NCI-H2107 (cell line): ENCODE results near the gene PDE6A.
"Not testable (repeated sequence)": the region's sequence is repeated elsewhere in the genome, so short reads cannot be mapped to it uniquely, and the experiment has no call there.

Experiments
- DNase-seq: peaks from one replicate; lab custom pipeline; 2025; lab: John Stamatoyannopoulos, UW

The PDE6A gene

DNA sequence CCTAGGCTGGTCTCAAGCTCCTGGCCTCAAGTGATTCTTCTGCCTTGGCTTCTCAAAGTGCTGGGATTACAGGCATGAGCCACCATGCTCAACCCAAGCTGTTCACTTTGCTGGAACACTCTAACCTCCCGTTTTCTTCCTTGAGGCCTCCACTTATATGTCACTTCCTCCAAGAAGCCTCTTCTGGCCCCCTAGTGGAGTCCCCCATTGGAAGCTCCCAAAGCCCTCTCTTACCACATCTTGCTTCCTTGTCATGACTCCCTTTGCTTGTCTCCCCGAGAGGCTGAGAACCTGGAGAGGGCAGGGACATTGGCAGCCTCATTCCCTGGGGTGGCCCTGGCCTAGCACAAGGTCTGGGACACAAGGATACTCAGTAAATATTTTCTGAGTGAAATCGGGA lies 80.8 kb downstream of the PDE6A start:
- no peak for DNase-seq

DNA sequence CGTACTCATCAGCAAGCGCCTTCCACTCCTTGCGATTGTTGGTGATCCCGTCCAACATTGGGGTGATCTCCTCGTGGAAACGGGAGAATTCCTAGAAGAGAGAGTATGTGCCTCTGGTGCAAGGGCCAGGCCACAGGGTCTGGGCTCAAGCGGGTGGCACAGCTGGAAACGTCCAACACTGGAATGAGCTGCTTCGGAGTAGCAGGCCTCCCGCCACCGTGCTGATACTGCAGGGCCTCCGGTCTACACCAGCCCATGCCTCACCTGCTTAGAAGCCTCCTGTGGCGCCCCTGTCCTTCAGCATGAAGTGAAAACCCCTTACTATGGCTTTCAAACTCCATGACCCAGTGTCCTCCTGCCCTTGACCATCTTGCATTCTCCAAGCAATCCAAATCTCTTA lies 81.4 kb downstream of the PDE6A start:
- no peak for DNase-seq

DNA sequence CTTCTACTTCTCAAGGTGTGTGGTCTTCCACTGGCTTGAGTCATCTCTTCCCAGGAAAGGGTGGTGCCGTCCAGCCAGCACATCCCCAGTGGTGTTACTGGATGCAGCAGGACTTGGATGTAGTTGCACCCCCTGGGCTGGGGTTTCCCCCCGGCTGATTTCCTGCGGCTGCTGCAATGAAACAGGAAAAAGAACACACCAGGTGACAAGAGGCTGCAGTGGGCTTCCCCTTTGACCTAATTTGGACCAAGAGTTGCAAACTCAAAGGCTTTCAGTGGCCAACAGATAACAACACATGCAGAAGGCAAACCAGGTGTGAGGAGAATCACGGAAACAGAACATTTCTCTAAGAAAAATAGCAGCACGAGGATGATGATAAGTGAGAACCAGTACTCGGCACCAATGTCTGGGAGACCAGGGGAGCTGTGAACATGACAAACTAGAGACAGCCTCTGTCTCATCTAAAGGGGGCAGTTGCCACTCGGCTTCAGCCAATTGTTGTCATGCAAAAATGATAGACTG lies 83.7 kb downstream of the PDE6A start:
- DNase-seq: no peak

DNA sequence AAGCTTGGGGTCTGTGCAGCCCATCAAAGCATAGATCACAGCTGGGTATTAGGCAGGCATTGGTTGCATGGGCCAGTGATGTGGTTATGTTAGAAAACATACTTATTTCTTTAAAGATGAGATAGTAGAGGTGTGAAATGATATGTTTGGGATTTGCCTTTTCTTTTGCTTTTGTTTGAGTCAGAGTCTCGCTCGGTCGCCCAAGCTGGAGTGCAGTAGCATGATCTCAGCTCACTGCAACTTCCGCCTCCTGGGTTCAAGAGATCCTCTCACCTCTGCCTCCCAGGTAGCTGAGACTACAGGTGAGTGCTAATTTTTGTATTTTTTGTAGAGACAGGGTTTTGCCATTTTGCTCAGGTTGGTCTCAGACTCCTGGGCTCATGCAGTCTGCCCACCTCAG lies 84.8 kb downstream of the PDE6A start:
- DNase-seq: no peak

DNA sequence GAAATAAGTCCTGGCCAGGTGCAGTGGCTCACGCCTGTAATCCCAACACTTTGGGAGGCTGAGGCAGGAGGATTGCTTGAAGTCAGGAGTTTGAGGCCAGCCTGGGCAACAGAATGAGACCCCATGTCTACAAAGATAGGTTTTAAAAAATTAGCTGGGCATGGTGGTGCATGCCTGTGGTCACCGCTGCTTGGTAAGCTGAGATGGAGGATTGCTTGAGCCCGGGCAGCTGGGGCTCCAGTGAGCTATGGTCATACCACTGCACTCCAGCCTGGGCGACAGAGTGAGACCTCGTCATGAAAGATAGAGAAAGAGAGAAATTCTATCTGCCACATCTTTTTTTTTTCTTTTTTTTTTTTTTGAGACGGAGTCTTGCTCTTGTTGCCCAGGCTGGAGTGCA lies 86.1 kb downstream of the PDE6A start:
- DNase-seq: not testable (repeated sequence)

DNA sequence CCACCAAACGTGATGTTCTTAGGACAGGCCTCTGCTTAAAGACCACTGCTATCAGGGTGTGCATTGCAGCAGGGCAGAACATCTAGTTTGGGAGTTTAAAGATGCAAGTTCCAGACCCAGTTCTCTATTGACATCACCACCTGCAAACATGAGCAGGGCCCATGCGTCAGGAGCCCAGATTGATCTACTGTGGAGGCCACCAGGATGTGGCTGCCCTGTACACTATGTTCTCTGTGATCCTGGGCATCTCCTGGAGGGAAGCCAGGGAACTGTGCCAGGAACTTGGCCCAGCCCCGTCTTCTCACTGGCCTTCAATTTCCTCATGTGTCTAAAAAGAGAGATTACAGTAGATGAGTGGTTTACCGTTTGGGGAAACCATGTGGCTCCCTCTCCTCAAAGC lies 87.1 kb downstream of the PDE6A start:
- no peak for DNase-seq

DNA sequence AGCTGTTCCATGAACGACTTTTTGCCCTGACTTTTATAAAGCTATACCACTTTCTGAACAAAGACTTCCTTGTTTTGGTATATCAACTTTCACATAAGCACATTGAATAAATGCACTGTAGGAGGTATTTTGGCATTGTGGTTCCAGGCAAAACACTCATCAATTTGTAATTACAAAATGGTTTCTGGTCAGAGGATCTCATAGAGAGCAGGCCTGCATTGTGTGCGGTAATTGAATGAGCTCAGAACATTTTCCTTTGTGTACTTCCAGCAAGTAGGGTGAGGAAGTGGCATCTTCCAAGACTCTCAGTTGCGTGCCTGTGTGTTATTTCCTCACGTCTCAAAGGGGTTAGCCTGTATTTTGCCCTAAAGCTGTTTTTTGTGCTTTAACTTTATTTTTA lies 89.2 kb downstream of the PDE6A start:
- DNase-seq: peak; percentile 9

DNA sequence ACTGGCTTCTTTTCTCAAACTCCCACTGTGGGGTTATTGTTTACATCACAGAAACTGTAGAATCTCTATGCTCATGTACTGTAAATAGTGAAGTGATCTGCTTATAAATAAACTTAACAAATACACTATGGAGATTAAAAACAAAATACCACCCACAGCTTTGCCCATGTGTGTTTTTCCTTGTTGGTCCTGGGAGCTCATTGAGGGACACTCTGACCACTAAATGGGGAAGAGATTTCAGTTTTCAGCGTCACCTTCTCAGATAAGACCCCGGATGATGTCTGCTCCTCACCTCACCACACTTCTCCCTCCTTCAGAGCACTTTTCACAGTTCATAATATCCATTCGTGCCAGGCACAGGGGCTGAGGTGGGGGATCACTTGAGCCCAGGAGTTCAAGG lies 89.7 kb downstream of the PDE6A start:
- DNase-seq: no peak

DNA sequence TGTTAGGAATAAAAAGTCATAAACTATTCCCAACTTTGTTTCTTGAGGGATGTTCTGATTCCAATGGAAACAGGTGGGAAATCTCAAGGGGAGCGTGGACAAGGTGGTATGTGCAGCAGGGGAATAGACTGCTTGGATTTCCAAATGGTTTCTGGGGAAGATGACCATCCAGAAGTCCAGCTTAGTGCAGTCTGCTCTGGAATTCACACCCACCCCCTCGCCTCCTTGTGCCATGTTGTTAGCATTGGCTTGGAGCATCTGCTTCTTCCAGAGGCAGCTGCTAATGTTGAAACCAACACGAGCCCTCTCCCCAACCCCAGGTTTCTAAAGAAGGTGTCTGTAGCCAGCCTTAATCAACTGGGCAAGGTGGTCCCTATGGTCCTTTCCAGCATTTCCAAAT lies 90.9 kb downstream of the PDE6A start:
- DNase-seq: no peak

DNA sequence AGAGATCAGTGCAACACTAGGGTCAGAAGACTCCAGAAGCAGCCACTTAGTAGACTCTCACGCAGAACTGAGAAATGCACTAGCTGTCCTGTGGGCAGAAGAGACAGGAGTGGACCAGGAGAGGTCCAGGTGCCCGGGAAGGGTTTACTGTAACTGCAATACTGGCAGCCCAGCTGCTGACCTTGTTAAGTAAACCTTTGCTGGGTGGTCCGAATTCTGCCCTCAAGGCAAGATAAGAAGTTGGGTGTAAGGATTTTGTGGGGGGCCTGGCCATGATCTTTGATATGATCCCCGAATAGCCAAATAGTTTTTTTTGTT lies 91.3 kb downstream of the PDE6A start:
- no peak for DNase-seq

DNA sequence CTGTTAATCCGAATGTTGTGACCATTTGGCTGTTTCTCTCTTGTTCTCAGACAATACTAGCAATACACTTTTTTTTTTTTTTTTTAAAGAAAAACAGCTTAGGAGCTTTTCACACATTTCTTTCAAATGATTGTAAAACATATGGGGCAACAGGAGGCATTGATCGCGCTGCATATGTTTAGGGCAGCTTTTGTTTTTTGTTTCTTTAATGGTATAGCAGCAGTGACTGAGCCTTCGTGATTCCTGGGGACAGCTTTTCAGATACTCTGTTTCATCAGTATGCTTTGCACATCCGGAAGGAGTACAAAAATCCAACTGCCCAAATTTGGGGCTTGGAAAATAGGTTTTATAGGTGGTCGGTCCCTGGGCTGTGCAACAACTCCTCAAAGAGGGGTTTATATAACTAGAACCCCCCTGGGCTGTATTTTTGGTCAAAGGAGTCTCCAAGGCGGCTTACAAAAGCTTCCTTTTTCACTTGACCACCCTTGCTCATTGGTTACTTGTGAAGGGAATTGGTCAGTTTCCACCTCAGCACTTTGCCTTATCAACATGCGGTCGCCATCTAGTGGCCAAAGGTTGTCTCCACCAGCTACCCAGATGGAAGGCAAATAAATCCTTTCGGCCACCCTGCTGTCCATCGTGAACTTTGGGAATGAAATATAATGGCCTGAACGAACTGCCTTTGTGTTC lies 91.8 kb downstream of the PDE6A start:
- DNase-seq: no peak

DNA sequence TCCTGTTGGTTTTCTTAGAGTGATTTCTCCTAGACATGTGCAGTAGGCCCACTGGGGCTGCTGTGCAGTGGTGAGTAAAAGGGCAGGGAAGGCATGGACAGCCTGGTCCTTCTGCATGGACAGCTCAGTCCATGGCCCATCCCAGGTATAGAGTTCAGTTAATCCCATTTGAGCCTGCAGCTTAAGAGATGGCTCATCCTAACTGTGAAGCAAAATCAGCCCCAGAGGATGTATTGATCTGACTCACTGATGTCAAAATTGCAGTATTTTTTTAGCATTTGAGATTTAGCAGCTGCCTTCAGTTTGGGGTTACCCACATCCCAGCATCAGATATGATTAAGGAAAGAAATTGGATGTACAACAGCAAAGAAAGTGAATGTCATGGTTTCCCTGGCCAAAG lies 93.4 kb downstream of the PDE6A start:
- no peak for DNase-seq

DNA sequence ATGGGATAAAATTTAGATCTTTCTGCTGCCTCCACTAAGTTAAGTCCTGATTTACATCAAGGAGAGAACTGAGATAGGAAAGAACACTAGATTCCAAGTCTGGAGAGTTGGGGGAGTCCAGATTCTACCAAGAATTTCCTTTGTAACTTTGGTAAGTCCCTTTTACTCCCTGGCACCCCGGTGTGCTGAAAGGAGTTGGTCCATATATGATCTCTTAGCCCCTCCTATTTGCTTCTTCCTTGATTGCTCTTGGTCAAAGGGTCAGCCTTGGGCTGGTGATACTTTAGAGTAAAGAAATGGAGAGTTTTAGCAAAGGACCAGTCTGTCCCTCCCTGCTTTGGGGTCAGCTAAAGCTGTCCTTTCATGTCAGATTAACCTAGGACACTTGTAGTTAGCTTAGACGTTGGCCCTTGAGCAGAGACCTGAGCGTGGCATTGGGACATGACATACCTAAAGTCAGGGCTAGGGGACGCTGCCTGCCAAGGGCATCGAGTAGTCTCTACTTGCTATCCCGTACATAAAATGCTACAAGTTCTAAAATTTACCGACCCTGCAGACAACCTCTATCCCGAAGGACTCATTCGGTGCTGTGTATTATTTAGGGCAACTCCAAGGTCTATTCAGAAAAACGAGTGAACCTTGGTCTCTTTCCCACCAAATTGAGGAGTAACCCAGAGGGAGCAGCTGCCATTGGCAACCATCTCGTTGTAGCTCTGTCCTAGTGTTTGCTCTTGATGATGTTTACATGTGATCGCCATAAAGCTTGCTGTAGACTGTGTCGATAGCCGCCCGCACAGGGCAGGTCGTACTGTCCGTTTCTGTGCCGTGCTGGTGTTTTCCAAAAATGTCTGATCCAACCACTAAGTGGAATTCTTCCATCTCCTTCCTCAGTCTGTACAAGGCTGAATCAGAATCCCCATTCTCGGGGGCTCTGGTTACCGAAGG lies 94.4 kb downstream of the PDE6A start:
- DNase-seq: no peak

DNA sequence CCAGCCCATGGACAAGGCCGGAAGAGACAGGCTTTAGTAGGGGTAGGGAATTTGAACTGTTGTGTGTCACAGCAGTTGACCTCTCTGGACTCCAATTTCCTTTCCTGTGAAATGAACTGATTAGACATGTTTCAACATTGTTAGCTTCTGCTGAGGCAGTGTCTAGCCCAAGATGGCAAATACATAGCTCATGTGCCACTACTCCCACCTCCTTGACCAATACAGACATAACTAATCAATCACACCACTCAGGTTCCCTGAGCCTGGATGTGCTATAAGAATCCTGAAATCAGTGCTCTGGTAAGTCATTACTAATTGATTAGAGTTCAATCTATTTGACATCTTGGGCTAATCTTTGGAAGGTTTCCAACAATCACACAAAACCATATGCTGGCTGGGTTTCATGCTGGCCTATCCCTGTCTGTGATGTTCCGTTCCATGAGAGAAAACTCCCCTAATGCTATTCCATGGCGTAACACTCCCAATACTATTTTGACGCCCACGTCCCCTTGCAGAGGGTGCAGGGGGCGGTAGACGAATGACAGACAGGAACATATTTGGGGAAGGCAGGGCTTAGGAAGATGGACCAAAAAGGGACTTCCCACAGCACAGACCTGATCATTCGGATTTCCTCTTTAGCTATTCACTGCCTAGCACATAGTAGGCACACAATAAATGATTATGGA lies 95.2 kb downstream of the PDE6A start:
- no peak for DNase-seq

DNA sequence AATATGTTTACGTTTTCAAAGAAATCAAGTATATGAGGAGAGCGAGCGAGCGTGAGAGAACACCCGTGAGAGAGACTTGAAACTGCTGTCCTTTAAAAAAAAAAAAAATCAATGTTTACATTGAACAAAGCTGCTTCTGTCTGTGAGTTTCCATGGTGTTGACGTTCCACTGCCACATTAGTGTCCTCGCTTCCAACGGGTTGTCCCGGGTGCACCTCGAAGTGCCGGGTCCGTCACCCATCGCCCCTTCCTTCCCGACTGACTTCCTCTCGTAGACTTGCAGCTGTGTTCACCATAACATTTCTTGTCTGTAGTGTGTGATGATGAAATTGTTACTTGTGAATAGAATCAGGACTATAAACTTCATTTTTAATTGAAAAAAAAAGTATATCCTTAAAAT lies 97.0 kb downstream of the PDE6A start:
- DNase-seq: no peak

DNA sequence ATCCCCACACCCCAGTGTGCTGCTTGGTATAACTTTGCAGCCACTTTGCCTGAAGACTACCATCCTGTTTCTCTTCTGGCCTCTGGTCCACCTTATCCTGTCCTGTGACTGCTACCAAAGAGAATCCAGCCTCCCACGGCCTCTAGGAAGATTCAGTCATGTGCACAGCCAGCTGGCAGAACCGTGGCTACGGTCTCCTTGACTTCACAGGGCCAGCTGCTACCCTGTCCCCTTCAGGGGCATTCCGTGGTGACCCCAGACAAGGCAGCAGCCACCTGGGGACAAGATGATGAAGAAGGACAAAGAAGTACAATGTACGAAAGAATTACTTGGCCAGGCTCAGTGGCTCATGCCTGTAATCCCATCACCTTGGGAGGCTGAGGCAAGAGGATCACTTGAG lies 98.6 kb downstream of the PDE6A start:
- no peak for DNase-seq

DNA sequence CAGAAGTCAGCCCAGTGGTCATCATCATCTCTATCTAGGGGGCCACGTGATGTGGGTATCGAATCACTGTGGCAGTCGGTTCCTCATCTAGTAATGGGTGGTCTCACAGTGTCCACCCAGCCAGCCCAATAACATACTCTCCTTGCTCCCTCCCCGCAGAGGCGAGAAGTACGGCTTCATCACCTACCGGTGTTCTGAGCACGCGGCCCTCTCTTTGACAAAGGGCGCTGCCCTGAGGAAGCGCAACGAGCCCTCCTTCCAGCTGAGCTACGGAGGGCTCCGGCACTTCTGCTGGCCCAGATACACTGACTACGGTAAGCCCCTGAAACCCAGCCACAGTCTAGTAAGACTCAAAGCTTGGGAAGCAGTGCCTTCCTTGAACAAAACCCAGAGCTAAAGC lies 99.0 kb downstream of the PDE6A start:
- DNase-seq: no peak

DNA sequence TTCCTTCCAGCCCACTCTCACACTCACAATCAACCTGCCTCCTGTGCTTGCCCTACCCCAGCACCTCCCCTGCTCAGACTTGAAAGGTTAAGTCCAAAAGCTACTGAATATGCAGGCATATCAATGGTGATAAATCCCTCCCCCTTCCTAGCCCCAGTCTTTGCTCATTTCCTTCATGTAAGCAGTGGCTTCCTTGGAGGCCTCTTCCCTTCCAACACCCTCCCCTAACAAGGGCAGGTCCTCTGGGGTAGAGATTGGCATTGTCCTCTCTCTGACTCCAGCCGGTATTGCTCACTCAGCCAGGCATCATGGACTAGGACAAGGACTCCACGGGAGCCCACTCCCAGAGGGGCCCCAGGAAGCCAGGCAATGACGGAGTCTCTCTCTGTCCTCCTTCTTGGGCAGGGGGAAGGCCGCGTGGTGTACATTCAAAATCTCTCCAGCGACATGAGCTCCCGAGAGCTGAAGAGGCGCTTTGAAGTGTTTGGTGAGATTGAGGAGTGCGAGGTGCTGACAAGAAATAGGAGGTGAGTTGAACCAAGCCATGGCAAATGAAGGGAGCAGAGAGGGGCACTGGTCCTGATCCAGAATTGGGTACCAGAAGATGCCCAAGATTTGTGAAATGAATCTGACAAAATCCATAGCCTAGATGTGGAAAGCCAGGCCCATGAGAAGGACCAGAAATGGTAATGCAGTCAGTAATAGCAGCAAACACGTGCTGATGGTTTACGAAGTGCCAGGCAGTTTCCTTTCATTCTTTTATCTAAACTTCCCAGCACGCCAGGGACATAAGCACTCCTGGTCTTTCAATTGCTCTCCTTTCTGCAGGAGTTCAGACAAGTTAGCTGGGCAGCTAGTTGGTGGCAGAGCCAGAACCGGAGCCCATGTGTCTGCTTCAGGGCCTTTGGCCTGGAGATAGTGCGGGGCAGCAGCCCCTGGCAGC lies 102.5 kb downstream of the PDE6A start:
- DNase-seq: no peak

DNA sequence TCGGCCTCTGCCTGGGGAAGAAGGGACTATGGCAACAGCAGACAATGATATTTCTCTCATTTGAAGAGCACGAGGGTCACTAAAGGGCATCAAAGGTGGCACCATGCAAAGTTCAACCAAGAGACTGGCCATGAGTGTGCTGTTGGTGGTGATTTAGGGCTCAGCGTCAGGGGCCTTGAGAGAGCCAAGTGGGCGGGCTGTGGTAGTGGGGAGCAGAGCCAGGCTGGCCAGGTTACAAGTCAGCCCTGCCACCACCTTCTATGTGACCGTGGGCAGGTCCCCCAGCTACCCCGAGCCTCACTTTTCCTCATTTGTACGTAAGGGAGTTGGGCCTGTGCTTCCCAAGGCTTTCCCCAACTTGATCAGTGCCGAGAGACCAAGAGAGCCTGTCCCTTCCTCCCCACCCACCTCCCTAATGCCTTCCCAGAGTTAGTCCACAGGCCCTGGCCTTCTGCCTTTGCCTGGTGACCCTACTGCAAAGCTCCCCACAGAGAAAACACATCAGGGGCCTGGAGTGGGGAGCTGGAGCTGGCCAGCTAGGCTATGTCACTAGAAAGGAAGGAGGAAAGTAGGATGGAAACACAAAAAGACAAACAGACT lies 104.3 kb downstream of the PDE6A start:
- DNase-seq: no peak

DNA sequence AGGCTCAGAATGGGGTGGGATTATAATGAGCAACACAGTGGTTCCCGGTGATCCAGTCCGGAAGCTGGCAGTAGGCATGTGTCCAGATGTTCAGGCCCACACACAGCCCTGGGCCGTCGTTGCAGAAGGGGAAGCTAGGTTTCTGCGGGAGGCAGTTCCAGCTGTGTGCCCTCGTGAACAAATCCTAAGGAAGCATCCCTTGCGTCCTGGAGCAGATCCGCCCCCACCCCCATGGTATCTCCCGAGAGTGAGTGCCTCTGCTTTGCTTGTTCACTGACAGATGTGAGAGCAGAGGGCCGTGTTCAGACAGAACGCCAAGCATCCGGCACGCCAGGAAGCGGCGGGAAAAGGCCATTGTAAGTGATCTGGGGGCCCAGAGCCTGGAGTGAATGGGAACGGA lies 104.8 kb downstream of the PDE6A start:
- DNase-seq: no peak
